K562 (cell line): Measurements from ENCODE around the gene SLX9. TPM values are rescaled to one million over a fixed set of nuclear protein-coding genes. Genes with fewer than 3 reads are reported as not detected.

Source experiments
- ATAC-seq: fragments of 200-7000 bp; cut with Tn5 transposase; 3 replicates; pipeline ENCODE4 v1.9.1; 2020; ENCODE audit warnings: moderate library complexity
- BruUV-seq: library from RNA; stranded (reverse); fragments of 400-500 nt; replicated peaks from 2 replicates; lab custom pipeline; 2021; lab: Mats Ljungman, UMichigan
- CTCF ChIA-PET: fragments of 300-600 bp; formaldehyde crosslinking; extraction: SDS; loops from one replicate; lab custom pipeline; 2021; ENCODE audit warnings: low intra/inter-chr PET ratio; lab: Yijun Ruan, JAX
- POLR2A ChIA-PET: fragments of 300-600, 350-650 bp; sonication (Branson Sonifier 250); formaldehyde crosslinking; extraction: SDS; loops from one replicate; lab custom pipeline; 2021; ENCODE audit warnings: antibody characterized with exemption, inconsistent platforms; lab: Yijun Ruan, JAX
- DNase-seq, 4 experiments: peaks; one replicate each; pipeline versions ENCODE4 v3.0.0 to v3.0.0-alpha.2; 2011 to 2018; ENCODE audit warnings: low spot score in 3 of 4, mixed read lengths in 3 of 4; ENCODE audit errors: extremely low read depth in 1 of 4
- FAIRE-seq: peaks from 2 replicates; lab custom pipeline; 2011; peaks lifted over from hg19 to GRCh38; lab: Jason Lieb, UNC
- H2AFZ ChIP-seq: 2 replicates; pipeline ENCODE4 v1.6.0; 2011; ENCODE audit warnings: low read depth, low read length, control low read depth, inconsistent platforms
- H3K27ac ChIP-seq: fragments of 200-600 bp; 3 replicates; pipeline ENCODE4 v1.8.0; 2011; ENCODE audit warnings: low read depth, mild to moderate bottlenecking, control low read depth, inconsistent platforms, low read length, moderate library complexity, mixed read lengths; ENCODE audit errors: extremely low read depth
- H3K27me3 ChIP-seq, 2 experiments: fragments of 300-600 bp in 1 of 2; 2 replicates in 1 of 2; 3 replicates in 1 of 2; pipeline versions ENCODE4 v1.6.0 to v1.8.0; 2011; ENCODE audit warnings: inconsistent platforms in 2 of 2, low read length in 2 of 2, mild to moderate bottlenecking in 1 of 2, mixed read lengths in 1 of 2, moderate library complexity in 1 of 2; ENCODE audit not compliant: control insufficient read depth in 2 of 2, insufficient read depth in 2 of 2
- H3K36me3 ChIP-seq: fragments of 300-600 bp; 3 replicates; pipeline ENCODE4 v1.8.0; 2011; ENCODE audit warnings: mild to moderate bottlenecking, low read length, inconsistent platforms; ENCODE audit not compliant: control insufficient read depth, insufficient read depth
- H3K4me1 ChIP-seq, 2 experiments: fragments of 200-600 bp in 1 of 2; replicated peaks in 1 of 2; 2 replicates in 1 of 2; 3 replicates in 1 of 2; pipeline versions ENCODE4 v1.5.1 to v1.8.0; 2011; ENCODE audit warnings: inconsistent platforms in 2 of 2, low read length in 2 of 2, mild to moderate bottlenecking in 1 of 2, mixed read lengths in 1 of 2, moderate library complexity in 1 of 2; ENCODE audit not compliant: control insufficient read depth in 2 of 2, insufficient read depth in 2 of 2
- H3K4me2 ChIP-seq: 2 replicates; pipeline ENCODE4 v1.6.1; 2011; ENCODE audit warnings: low read length, control low read depth, inconsistent platforms, mixed read lengths; ENCODE audit not compliant: insufficient read depth
- H3K4me3 ChIP-seq: fragments of 200-600 bp; sonication (generic), shearing (Covaris generic); 2 replicates; pipeline ENCODE4 v1.5.1; 2016; ENCODE audit warnings: control low read depth, inconsistent platforms
- H3K79me2 ChIP-seq: fragments of 200-600 bp; 3 replicates; pipeline ENCODE4 v1.8.0; 2011; ENCODE audit warnings: low read length, inconsistent platforms; ENCODE audit not compliant: control insufficient read depth, insufficient read depth
- H3K9ac ChIP-seq, 2 experiments: 2 replicates each; pipeline versions ENCODE4 v1.6.0 to v1.6.1; 2011; ENCODE audit warnings: low read depth in 2 of 2, low read length in 2 of 2, control low read depth in 1 of 2, inconsistent platforms in 1 of 2, mild to moderate bottlenecking in 1 of 2, mixed read lengths in 1 of 2; ENCODE audit not compliant: insufficient read depth in 1 of 2
- H3K9me1 ChIP-seq: one replicate; pipeline ENCODE4 v1.6.0; 2011; ENCODE audit warnings: inconsistent platforms, mild to moderate bottlenecking, low read length, moderate library complexity; ENCODE audit not compliant: control insufficient read depth, insufficient read depth
- H3K9me3 ChIP-seq: replicated peaks from 2 replicates; pipeline ENCODE4 v1.5.1; 2011; ENCODE audit warnings: low read depth, low read length, inconsistent platforms; ENCODE audit not compliant: control insufficient read depth, insufficient read depth
- H4K20me1 ChIP-seq: replicated peaks from 2 replicates; pipeline ENCODE4 v1.6.1; 2011; ENCODE audit warnings: low read length, inconsistent platforms, mixed read lengths; ENCODE audit not compliant: control insufficient read depth, insufficient read depth
- KDM4B ChIP-seq, 2 experiments: fragments of 450-650 bp in 1 of 2; sonication (generic) in 1 of 2; IDR thresholded peaks; 2 replicates each; pipeline ENCODE4 v1.6.1; 2016 to 2017; ENCODE audit warnings: borderline replicate concordance in 2 of 2, antibody characterized with exemption in 1 of 2, low read depth in 1 of 2, mild to moderate bottlenecking in 1 of 2
- POLR2G ChIP-seq: fragments of 200-400 bp; formaldehyde crosslinking; IDR thresholded peaks from 2 replicates; pipeline ENCODE4 v1.6.1; 2017; ENCODE audit warnings: low read depth, mild to moderate bottlenecking, antibody characterized with exemption, low read length, moderate library complexity
- WGBS: fragments of 100-300 bp; shearing (Covaris generic); methylation state at CpG from one replicate; pipeline ENCODE4 v1.1.6; 2016; ENCODE audit warnings: low coverage, mixed read lengths; ENCODE audit not compliant: insufficient coverage; ENCODE audit errors: missing lambda C conversion rate; 5-methylcytosine and 5-hydroxymethylcytosine counted together
- in situ Hi-C: fragments of 300-500 bp; cut with MboI; formaldehyde crosslinking; loops from 4 replicates; pipeline ENCODE4 v1.15.0; 2018; ENCODE audit warnings: inconsistent platforms, mixed read lengths
- intact Hi-C: fragments of 100-400 bp; cut with micrococcal nuclease; formaldehyde crosslinking; loops from 2 replicates; pipeline ENCODE4 v1.14.2; 2022
- polyA plus RNA-seq, 8 experiments: library from polyadenylated mRNA; depleted of rRNA in 4 of 8; stranded (reverse) in 5 of 8; unstranded in 3 of 8; fragments of >200 nt; fragmentation: Nextera tagmentation in 2 of 8; fragmentation: Illumina TruSeq in 1 of 8; extraction: Ambion mirVana in 2 of 8; extraction: Trizol in 1 of 8; gene quantifications; 2 replicates each; pipeline versions ENCODE4 v1.2.1 to v1.2.3, GENCODE V29; 2011 to 2014; ENCODE audit warnings: inconsistent platforms in 1 of 8, missing spikeins in 1 of 8
- total RNA-seq, 7 experiments: library from RNA; depleted of rRNA in 6 of 7; stranded (reverse); fragments of >200 nt in 6 of 7; fragmentation: Illumina TruSeq in 2 of 7; extraction: Trizol in 2 of 7; gene quantifications; 2 replicates each; pipeline versions ENCODE4 v1.2.1 to v1.2.3, GENCODE V29; 2011 to 2021; ENCODE audit warnings: low replicate concordance in 1 of 7

Gene SLX9
- total and polyA plus RNA-seq, 9 of the 15 experiments (the other 6 are each of a cell fraction or from before 2014, with no cell fraction given): 1.2 to 75.5 (median 16.5) TPM

GRCh38 chr21:44977616-44978340, 37.9 kb downstream of the SLX9 start:
- ChIA-PET CTCF (no interaction called here), POLR2A (interaction anchor here (0.5 to 0.6 kb wide), 3 partner anchors 35 to 354 kb away, joined by 3 to 4 read pairs (median 3); no protein-coding TSS in a partner anchor)
- Histone ChIP-seq H3K27me3 (no peaks in the 10 kb centered on the region), H3K79me2 (no peaks in the 10 kb centered on the region), H3K9me1 (no peaks in the 10 kb centered on the region), H3K27ac (no peak overlapping the region)
- in situ Hi-C loops: no loop called here
- no peak for DNase-seq
- TF ChIP-seq KDM4B (IDR thresholded peaks at IDR 0.05; ENCODE audit: borderline replicate concordance in 2 of 2, low read depth in 1 of 2) (no peak), POLR2G (peak; percentile 43; the same call in 1 of the 2 replicates)
- TF ChIP-seq, all 486 proteins: peak for 1
- ATAC-seq: no peak
- Histone ChIP-seq H3K36me3 (peaks cover 50% of the 10 kb centered on the region; the same call in 2 of the 3 replicates), H2AFZ (no peak overlapping the region), H3K4me1 (peaks cover 0 to 58% of the 10 kb centered on the region in 2 experiments; a peak in 2 of 5 replicates), H3K9ac (no peak overlapping the region), H3K9me3 (no peaks in the 10 kb centered on the region), H3K4me3 (no peak overlapping the region), H4K20me1 (no peaks in the 10 kb centered on the region), H3K4me2 (no peak overlapping the region)
- TSS peak; percentile 30 for BruUV-seq
- intact Hi-C loops: no loop called here
- FAIRE-seq: no peak
- WGBS: 96% methylated on average over 19 of the region's 22 CpGs
